ENCODE results near the gene GABPB1. TPM values are rescaled to one million over a fixed set of nuclear protein-coding genes. Genes with fewer than 3 reads are reported as not detected.

The GABPB1 gene
- total and polyA plus RNA-seq, 7 donors: 5.4 to 17.5 (median 11.4) TPM

- no peak for TF ChIP-seq EP300 (IDR thresholded peaks at IDR 0.05)
- no peak for TF ChIP-seq CTCF (IDR thresholded peaks at IDR 0.05)
- no peak for TF ChIP-seq POLR2AphosphoS5 (IDR thresholded peaks at IDR 0.05)
- TF ChIP-seq POLR2A (IDR thresholded peaks at IDR 0.05): no peak
- Histone ChIP-seq H3K36me3 (no peaks in the 10 kb centered on the region), H3K4me3 (no peak overlapping the region), H3K4me1 (peaks cover 0 to 21% (median 14%) of the 10 kb centered on the region in 4 donors), H3K27ac (no peak overlapping the region), H3K27me3 (no peaks in the 10 kb centered on the region), H3K9me3 (no peaks in the 10 kb centered on the region)
- 94 to 97% methylated on average over 5 of the region's 5 CpGs for WGBS, 2 donors
- intact Hi-C loops (cut with DNase I): no loop called here
- DNase-seq: no peak
Observed at GRCh38 chr15:50345298-50345697, 9.7 kb downstream of the GABPB1 start.

GRCh38 chr15:50344006-50344464 lies 11.0 kb downstream of the GABPB1 start:
- Histone ChIP-seq H3K9me3 (no peaks in the 10 kb centered on the region), H3K4me3 (no peak overlapping the region), H3K4me1 (peaks cover 0 to 9% (median 4%) of the 10 kb centered on the region in 4 donors), H3K27ac (no peak overlapping the region), H3K36me3 (no peaks in the 10 kb centered on the region), H3K27me3 (no peaks in the 10 kb centered on the region)
- DNase-seq: no peak
- intact Hi-C loops (cut with DNase I): no loop called here
- 17 to 62% methylated on average over 3 of the region's 3 CpGs for WGBS, 2 donors
- TF ChIP-seq POLR2A (IDR thresholded peaks at IDR 0.05) (no peak), EP300 (IDR thresholded peaks at IDR 0.05) (no peak), POLR2AphosphoS5 (IDR thresholded peaks at IDR 0.05) (no peak), CTCF (IDR thresholded peaks at IDR 0.05) (no peak)

- Histone ChIP-seq H3K36me3 (no peaks in the 10 kb centered on the region), H3K27ac (no peak overlapping the region), H3K9me3 (no peaks in the 10 kb centered on the region), H3K4me3 (no peak overlapping the region), H3K27me3 (no peaks in the 10 kb centered on the region), H3K4me1 (no peaks in the 10 kb centered on the region)
- WGBS, 2 donors: 91 to 93% methylated on average over 7 of the region's 7 CpGs
- TF ChIP-seq POLR2AphosphoS5 (IDR thresholded peaks at IDR 0.05) (no peak), EP300 (IDR thresholded peaks at IDR 0.05) (no peak)
- DNase-seq: no peak
- intact Hi-C loops (cut with DNase I): no loop called here
Observed at GRCh38 chr15:50341616-50342136, 13.3 kb downstream of the GABPB1 start.

GRCh38 chr15:50340416-50340815 lies 14.6 kb downstream of the GABPB1 start:
- 92 to 96% methylated on average over 1 of the region's 1 CpG for WGBS, 2 donors
- no peaks in the 10 kb centered on the region for H3K36me3 ChIP-seq
- DNase-seq: no peak
- no peak for TF ChIP-seq POLR2AphosphoS5 (IDR thresholded peaks at IDR 0.05)
- no peak for TF ChIP-seq EP300 (IDR thresholded peaks at IDR 0.05)
- TF ChIP-seq CTCF (IDR thresholded peaks at IDR 0.05): no peak
- TF ChIP-seq POLR2A (IDR thresholded peaks at IDR 0.05): no peak
- H3K4me1 ChIP-seq: no peaks in the 10 kb centered on the region
- H3K27ac ChIP-seq: no peak overlapping the region
- H3K9me3 ChIP-seq: no peaks in the 10 kb centered on the region
- no peaks in the 10 kb centered on the region for H3K27me3 ChIP-seq
- intact Hi-C loops (cut with DNase I): no loop called here
- H3K4me3 ChIP-seq: no peak overlapping the region

GRCh38 chr15:50339717-50340116 lies 15.3 kb downstream of the GABPB1 start:
- Histone ChIP-seq H3K27ac (no peak overlapping the region), H3K9me3 (no peaks in the 10 kb centered on the region), H3K4me3 (no peak overlapping the region), H3K4me1 (no peaks in the 10 kb centered on the region), H3K27me3 (no peaks in the 10 kb centered on the region), H3K36me3 (no peaks in the 10 kb centered on the region)
- WGBS, 2 donors: 91 to 94% methylated on average over 1 of the region's 1 CpG
- intact Hi-C loops (cut with DNase I): no loop called here
- DNase-seq: no peak
- TF ChIP-seq EP300 (IDR thresholded peaks at IDR 0.05): no peak
- TF ChIP-seq CTCF (IDR thresholded peaks at IDR 0.05): no peak
- no peak for TF ChIP-seq POLR2AphosphoS5 (IDR thresholded peaks at IDR 0.05)
- TF ChIP-seq POLR2A (IDR thresholded peaks at IDR 0.05): no peak
